Brain pericyte (primary cell): ENCODE measurements around the gene SLC6A20.

Source experiments
- DNase-seq: peaks from one replicate; pipeline ENCODE4 v3.0.0-alpha.2; 2012; ENCODE audit warnings: low read depth, low spot score

The SLC6A20 gene

DNA sequence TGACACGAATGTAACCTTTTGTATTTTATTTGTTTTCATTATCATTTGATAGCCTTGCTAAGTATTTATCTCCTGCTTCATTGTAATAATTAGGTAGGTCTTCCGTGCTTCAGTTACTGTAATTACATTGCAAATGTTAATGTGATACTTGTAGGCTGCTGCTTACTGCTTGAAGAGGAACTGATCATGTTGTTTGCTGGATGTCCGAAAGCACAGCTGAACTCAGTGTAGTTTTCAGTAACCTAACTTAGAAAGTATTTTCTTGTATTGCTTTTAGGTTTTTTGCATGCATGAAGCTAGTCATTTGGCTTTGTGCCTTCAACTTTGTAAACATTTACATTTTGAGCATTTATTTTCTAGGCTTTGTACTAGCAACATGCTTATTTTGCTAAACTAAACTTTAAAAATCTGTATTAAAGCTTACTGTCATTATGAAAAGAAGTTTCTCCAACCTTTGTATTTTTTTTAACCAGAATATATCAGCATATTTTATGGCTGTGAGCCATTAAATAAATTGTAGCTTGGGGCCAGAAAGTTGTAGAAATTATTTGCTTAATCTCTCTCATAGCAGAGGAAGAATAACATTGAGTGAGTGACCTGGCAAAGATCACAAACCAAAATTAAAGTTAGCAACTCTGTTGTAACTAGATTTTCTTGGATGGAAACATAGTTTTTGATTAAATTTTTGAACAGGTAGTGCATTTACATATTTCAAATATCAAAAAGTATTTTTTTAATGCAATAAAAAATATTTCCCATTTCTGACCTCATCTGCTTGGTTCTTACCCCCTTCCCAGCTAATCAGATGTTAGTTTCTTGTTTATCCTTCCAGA lies 76.5 kb downstream of the SLC6A20 start:
- no peak for DNase-seq

DNA sequence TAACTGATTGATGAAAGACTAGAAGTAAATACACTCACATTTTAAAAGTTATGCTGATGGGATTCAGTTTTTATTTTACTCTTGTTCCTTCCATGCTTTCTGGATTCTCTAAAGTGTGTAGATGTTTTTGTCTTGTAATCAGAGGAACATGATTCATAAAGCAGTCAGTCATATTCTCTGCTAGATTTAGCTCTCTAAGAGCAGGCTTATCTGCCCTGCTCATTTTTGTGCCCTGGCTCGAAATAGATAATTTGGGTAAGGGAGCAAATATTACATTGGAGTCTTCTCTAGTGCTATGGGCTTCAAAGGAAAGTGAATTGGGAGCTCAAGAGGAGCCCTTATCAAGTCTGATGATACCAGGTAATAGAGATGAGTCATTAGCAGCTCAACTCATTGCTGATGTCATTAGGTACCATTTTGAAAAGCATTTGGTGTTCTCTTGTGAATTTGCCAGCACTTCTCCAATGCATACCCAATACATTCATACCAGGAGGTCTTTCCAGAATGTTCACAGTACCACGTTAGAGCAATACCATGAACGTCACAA lies 79.5 kb downstream of the SLC6A20 start:
- no peak for DNase-seq

DNA sequence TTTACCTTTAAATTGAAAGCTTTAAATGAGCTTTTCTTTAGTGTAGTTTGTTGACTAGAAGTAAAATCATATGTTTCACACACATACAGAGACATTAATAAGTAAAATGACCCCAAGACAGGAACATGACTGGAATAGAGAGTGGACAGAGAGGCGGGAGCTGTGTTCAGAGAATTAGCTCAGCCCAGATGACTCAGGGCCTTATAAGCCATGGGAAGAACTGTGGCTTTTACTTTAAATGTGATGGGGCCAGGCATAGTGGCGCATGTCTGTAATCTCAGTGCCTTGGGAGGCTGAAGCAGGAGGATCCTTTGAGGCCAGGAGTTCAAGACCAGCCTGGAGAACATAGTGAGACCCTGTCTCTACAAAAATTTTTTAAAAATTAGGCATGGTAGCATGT lies 80.4 kb downstream of the SLC6A20 start:
- no peak for DNase-seq

DNA sequence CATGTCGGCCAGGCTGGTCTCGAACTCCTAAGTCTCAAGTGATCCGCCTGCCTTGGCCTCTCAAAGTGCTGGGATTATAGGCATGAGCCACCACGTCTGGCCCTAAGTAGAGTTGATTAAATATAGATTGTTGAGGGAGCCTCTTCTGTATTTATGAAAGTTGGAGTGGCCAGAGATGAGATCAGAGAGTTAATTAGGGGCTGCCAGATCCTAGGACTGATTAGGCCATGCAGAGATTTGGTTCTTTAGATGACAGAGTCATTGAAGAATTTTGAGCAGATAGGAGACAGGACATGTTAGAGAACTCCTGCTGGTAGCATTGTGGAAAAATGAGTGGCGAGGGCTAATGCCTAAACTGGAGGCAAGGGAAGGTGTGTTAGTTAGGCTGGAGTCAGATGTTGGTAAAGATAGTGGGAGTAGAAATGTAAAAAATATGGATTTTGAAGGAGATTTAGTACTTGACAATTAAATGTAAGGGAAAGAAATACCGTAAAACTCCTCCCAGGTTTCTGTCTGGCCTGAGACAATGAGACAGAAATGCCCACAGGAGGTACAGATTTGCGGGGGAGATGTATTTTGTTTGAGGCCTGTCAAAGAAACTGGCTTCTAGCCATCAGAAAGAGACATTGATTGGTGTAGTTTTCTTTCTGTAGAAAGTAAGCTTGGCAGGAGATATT lies 83.8 kb downstream of the SLC6A20 start:
- DNase-seq, result no peak

DNA sequence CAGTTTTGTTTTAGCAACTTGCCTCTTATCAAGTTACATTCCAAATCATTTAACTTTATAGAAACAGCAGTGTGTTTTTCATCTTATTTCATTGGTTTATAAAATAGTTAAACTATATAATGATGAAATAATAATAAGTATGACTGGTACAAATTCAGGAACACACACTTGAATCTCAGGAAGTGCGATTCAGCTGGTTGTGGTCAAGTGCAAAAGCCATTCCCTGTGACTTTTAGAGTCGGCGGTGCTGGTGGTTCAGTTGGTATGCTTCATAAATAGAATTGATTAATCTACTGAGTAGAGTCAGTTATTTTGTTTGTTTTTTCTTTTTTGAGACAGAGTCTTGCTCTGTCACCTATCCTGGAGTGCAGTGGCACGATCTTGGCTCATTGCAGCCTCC lies 84.4 kb downstream of the SLC6A20 start:
- no peak for DNase-seq

DNA sequence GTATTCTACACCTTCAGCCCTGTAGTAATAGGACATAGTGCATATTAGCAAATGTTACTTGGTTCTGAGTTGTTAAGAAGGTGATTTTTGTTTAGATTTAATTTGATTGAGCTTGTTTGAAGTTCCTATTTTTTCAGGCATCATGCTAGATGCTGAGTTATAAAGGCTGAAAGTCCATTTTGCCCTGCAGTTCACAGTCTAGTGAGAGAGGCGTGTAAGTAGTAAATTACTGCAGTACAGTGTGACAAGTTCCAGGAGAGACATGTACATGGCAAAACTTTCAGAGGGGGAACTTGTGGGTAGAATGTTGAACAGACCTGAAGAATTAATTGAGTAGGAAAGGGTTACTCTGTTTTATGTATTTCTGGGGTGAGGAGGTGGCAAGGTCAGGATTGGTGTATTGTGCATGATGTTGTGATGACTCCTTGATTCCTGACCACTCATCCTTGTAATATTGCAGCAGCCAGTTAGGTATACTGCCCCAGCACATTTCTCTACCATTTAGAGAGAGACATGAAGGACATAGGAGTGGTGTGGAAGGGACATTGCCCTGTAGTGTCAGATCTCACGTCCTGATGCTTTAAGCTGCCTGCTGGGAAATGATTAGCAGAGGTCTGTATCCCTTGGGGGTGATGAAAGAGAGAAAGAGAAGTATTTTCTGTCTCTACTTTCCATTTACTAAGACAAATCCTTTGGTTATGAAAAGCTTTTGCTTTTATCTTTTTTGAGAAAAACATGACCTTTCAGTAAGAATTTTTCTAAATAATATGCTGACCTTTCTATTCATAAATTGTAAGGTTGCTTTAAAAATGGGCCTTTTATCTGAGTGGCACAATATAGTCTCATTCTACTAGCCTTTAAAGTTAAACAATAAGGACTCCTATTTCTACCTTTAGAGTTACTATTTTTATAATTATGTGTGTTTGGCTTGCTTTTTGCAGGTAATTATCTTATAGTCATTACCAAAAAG lies 90.2 kb downstream of the SLC6A20 start:
- DNase-seq, result no peak
